HG02759 (cell line): ENCODE data around the gene ASGR2.
"Not testable (repeated sequence)": the region's sequence is repeated elsewhere in the genome, so short reads cannot be mapped to it uniquely, and the experiment has no call there.

Source experiments
- ATAC-seq: cut with Tn5 transposase; IDR thresholded peaks from one replicate; pipeline ENCODE4 v1.9.1; 2021; ENCODE audit warnings: mild to moderate bottlenecking, moderate library complexity; ENCODE audit not compliant: unreplicated experiment

The ASGR2 gene, protein sequence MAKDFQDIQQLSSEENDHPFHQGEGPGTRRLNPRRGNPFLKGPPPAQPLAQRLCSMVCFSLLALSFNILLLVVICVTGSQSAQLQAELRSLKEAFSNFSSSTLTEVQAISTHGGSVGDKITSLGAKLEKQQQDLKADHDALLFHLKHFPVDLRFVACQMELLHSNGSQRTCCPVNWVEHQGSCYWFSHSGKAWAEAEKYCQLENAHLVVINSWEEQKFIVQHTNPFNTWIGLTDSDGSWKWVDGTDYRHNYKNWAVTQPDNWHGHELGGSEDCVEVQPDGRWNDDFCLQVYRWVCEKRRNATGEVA

DNA sequence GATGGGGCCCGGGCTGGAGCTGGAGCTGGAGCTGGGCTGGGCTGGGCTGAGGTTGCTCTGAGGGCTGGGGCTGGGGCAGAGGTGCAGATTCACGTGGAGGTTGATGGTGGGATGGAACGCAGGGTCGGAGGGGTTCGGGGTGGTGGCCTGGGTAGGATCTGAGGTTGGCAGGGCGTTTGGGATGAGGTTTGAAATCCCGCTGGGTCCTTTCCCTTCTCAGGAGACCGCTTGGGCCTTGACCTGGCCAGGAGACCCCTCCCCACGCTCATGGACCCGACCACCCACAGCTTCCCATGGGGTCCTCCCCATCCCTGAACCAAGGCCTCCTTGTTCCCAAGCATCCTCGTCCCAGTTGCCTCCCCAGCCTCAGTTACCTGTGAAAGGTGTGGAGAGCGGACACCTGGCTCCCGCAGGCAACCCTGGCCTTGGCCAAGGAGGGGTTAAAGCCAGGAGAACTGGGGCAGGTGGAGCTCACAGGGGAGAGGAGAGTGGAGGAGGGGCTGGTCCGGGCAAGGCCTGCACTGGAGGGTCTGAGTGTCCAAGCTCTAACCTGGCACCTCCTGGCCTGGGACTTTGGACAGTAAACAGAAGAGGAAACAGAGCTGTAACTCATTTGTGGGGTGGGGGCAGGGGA is at the start of gene ASGR2:
TSS of gene ASGR2 (minus strand) at position 582 of the 634 bp plus-strand sequence. CDS start 582 bp downstream, outside the sequence.
- no peak for ATAC-seq

DNA sequence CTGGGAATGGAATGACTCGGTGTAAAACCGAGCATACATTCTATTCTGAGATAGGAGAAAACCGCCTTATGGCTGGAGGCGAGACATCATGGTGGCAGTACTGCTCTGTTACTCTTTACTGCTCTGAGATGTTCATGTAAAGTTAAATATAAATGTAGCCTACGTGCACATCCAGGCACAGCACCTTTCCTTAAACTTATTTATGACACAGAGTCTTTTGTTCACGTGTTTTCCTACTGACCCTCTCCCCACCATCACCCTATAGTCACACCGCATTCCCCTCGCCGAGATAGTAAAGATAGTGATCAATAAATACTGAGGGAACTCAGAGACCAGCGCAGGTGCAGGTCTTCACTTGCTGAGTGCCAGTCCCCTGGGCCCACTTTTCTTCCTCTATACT is 44.9 kb upstream of the ASGR2 start:
- ATAC-seq: not testable (repeated sequence)

DNA sequence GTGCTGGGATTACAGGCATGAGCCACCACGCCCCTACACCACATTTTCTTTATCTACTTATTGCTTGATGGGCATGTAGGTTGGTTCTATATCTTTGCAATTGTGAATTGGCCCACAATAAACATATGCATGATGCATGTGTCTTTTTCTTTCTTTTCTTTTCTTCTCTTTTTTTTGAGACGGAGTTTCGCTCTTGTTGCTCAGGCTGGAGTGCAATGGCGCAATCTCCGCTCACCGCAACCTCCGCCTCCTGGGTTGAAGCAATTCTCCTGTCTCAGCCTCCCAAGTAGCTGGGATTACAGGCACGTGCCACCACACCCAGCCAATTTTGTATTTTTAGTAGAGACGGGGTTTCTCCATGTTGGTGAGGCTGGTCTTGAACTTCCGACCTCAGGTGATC is 43.8 kb upstream of the ASGR2 start:
- ATAC-seq: not testable (repeated sequence)

DNA sequence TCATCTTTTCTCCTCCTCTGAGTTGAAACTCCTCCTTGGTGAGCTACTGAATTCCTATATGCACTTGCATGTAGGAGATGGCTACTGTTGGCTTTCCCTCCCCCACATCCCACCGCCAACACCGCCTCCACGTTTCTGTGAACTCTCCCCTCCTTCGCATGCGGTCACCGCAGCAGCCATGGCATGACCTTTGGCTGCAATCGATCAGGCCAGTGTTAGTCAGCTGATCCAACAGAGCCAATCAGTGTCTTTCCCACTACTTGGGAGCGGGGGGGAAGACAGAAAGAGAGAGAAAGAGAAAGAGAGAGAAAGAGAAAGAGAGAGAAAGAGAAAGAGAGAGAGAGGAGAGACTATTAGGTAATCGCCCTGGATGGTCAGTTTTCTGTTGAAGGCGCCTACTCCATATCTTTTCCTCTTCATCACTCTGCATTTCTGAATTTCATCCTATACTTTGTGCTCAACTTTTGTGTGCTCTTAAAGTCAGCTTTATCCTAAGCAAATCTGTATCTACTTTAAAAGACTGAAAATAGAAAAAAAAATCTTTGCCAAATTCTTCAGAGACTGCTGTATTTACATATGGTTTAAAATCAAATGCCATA is 41.8 kb upstream of the ASGR2 start:
- ATAC-seq: no peak

DNA sequence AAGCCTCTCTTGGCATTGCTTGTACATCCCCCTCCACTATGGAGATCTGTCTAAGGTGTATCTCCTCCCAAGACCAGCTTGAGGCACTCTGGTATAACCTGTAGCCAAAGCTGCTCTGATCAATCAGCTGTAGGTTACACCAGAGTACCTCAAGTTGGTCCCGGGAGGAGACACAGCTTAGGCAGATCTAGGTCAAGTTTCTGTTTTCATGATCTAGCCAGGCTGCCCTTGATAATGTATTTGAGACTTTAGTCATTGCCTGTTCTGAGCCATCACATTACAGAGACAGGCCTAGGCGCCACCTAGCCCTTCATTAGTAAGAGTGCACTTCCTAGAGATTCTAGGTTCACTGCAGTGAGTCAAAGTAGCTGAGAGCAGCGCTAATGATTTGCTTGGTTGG is 33.1 kb upstream of the ASGR2 start:
- no peak for ATAC-seq

DNA sequence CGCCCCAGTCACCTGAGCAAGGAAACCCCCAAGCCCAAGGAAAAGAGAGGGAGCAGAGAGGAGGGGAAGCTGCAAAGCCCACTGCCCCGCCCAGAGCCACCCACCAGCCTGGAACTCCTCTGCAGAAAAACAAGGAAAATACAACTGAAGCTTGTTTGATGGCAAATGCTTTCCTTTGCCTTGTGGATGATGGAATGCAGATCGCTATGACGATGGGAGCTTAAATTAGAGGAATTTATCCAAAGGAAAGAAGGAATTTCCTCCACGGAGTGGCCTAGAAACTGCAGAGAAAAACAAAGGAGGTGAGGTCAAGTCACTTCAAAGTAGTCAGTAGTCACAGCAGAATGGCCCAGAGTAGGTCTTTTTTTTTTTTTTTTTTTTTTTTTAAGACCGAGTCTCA is 31.5 kb upstream of the ASGR2 start:
- ATAC-seq: no peak

DNA sequence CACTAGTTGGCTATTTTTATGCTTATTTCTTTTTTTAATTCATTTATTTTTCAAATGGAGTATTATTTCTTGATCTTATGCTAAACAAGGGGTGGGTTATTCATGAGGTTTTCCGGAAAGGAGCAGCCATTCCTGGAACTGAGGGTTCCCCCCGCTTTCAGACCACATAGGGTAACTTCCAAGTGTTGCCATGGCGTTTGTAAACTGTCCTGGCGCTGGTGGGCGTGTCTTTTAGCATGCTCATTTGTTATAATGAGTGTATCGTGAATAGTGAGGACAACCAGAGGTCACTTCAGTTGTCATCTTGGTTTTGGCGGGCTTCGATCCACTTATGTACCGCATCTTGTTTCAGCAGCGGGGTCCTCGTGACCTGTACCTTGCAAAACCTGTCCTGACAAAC is 29.6 kb upstream of the ASGR2 start:
- ATAC-seq: no peak

DNA sequence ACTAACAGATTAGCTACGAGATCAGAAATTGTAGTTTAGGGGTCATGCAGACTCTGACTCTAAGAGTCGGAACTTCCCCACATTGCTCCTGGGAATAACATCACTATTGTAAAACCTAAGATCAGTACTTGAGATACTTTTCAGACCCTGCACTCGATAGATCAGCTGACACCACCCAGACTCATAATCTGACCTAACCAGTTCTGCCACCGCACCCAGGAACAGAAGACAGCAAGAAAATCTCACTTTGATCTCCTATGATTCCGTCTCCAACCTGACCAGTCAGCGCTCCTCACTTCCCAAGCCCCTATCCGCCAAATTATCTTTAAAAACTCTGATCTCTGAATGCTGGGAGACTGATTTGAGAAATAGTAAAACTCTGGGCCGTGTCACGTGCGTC is 27.2 kb upstream of the ASGR2 start:
- no peak for ATAC-seq

DNA sequence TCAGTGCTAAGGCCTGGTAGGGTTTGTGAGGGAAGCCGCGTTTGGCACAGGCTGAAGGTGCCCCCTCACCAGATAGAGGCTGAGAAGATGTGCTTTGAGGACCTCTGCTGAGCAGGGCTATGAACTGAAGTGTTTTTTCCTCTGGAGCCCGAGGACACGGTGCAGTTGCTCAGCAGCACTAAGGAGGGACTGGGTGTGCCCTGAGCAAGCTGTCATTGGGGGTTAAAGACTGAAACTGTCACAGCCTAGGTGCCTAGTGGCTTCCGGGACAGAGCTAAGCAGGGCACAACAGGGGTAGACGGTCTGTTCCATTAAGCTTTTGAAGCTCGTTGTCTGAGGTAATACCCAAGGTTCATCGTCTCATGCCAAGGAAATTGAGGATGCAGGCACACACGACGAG is 24.8 kb upstream of the ASGR2 start:
- ATAC-seq: no peak

DNA sequence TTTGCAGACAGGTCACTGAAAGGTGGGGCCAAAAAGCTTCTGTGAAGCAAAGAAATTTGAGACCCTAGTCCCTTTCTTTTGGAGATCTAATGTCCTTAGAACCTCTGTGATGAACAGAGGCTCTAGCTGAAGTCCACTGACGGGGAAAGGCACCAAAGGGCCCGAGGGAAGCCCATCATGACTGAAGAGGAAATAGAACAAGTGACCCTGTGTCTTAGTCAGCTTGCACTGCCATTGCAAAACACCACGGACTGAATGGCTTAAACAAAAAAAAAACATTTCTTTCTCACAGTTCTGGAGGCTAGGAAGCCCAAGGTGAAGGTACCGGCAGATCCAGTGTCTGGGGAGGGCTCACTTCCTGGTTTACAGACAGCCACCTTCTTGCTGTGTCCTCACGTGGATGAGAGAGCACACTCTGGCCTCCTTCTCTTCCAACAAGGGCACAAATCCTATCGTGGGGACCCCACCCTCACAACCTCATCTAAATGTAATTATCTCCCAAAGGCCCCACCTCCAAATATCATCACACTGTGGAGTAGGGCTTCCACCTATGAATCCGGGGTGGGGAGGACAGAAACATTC is 24.3 kb upstream of the ASGR2 start:
- ATAC-seq: no peak

DNA sequence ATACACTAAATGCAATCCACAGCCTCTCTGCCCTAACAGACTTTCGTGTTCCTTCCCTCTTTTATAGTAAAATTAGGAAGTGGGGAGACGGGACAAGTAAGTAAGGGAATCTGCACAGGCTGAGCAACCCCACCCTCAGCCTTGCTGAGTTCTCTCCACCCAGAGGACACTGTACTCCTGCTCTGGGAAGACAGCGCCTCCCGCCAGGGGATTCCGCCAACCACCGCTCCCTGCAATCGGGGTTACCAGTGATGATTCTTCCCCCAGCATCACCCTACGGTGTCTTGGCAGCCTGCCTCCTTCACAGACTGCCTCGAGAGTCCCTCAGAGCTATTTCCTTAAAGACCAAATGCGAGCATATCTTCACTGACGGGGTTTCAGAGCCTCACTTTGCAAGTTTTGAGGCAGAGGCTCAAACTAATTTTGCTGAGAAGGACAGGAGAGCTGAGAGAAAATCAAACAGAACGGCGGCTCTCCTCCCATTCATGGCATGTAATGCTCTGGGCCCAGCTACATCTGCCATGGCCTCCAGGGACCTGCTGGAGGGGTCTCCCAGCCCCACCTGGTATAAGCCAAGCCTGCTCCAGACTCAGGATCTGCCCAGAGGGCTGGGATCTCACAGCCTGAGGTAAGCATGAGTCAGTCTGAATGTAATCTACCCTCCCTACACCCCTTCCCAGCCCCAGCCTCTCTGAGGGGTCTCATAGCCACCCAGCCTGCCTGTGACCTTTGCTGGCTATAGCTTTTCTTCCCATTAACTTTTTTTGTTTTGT is 22.7 kb upstream of the ASGR2 start:
- ATAC-seq: no peak

DNA sequence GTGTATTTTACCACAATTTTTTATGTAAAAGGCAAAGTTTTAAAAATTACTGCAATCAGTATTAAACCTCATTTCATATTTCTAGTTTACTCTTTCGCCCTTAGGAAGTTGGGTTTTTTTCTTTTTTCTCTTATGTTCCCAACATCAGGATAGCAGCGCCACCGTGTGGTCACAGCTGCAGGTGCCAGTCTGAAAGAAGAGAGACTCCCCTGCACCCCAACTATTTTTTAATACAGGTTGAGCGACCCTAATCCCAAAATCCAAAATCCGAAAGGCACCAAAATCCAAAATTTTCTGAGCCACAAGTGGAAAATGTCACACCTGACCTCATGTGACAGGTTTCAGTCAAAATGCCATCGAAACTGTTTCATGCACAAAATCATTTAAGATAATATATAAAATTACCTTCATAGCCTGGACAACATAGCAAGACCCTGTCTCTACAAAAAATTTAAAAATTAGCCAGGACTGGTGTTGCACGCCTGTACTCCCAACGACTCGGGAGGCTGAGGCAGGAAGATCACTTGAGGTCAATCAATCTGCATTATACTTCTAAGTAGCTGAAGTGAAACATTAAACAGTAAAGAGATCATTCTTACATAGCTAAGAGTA is 21.8 kb upstream of the ASGR2 start:
- no peak for ATAC-seq

DNA sequence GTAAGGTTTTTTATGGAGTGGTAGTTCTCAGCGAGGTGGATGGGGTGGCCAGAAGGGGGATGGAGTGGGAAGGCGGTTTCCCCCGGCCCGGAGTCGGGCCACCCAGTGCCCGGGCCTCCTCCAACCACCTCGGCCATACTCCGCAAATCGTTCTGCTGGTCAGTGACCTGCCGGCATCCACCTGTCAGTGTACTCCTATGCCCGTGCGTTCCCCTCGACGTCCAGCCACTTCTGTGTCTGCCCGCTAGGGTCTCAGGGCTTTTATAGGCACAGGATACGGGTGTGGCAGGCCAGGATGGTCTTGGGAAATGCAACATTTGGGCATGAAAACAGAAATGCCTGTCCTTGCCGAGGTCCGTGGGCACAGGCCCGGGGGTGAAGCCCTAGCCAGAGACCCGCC is 19.3 kb upstream of the ASGR2 start:
- ATAC-seq: no peak

DNA sequence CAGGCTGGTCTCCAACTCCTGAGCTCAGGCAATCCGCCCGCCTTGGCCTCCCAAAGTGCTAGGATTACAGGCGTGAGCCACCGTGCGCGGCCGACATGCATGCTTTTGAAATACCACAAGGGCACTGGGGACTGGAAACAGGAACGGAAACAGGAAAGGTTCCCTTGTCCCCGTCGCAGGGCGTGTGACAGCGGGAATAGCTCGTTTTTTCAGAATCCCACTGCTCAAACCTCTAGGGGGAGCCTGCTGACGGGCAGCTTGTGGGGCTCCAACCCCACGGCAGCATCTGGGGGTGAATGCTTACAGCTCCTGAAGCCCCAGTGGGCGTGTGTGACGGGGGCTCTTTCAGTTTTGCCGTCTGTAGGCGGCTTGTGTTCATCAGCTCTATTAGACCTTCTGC is 18.8 kb upstream of the ASGR2 start:
- no peak for ATAC-seq

DNA sequence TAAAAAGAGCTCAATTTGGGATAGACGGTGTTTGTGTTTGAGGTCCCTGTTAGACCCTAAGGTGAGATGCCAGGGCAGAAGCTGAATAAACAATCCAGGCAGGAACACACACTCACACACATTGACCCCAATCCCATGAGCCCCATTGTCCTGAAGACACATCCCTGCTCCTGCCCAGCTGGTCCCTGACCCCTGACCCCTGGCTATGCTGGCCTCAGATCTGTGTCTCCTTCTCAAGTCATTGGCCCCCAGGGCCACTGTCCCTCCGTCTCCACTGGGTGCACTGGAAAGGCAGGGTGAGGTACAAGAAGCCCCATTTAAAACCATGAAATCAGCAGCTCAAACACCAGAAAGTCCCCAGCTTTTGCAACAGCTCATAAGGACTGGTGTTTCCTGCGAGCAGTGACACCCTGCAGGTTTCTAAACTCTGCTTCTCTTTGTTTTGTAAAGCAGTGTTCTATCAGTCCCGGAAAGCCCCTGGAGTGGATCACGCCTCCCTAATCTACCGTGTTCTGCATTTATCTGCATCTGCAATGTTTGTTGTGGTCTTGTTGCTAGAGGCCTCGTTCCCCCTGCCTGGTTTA is 18.0 kb upstream of the ASGR2 start:
- peak; percentile 67 for ATAC-seq

DNA sequence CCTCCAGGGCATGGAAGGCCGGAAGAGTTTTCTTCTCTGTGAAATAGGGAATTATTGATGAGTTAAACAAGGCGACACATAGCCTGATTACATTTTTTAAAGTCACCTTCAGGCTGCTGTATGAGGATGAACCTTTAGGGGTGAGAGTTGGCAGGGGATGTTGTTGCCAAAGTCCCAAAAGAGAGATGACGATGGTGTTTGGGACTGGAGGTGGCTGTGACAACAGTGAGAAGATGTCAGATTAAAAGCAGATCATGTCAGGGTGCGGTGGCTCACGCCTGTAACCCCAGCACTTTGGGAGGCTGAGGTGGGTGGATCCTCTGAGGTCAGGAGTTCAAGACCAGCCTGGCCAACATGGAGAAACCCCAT is 16.8 kb upstream of the ASGR2 start:
- ATAC-seq: no peak

DNA sequence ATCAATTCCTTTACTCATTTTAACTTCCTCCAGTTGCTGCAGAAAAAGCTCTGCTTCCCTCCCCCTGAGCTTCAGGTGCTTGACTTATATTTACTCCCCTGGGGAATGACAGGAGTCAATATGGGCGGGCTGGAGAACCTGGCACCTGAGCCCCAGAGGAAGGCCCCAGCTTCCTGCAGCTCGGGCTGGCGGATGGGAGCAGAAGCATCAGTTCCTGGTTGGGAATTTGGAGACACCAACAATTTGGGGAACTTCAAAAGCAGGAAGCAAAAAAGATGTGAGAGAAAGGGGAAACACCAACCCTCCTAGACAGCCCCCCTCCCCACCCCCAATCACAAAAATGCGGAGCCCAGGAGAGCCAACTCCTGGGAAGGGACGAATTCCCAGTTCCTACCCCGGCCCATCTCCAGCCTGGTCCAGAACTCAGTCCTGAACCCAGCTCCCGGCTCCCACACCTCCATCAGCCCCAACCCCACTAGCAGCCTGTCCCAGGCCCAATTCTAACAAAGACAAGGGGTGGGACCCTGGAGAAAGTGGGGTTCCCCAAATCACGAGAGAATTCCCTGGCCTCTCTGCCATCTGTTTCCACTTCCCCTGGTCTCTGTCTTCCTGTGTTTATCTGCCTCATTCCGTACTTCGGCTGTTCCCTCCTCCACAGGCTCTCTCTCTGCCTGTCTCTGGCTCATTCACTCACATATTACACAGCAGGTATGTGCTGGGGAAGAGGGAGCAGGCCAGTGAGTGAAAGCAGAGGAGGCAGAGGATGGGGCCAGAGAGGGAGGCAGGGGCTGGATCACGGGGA is 16.2 kb upstream of the ASGR2 start:
- no peak for ATAC-seq

DNA sequence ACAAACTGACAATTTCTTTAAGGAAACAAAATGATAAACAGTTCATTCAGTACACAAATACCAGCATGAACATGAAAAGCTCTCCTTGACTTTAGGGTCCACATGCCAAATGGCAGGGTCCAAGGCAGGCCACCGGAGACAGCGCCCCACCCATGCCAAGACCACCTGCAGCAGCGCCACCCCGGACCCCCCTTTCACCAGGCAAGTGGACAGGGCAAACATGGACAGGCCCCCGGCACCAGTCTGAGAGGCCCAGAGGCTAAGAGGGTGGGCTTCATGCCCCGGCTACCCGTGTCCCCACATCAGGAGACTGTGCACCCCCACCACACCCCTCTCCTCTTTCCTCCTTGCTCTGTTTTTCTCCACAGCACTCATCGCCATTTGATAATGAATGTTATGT is 14.7 kb upstream of the ASGR2 start:
- ATAC-seq: no peak

DNA sequence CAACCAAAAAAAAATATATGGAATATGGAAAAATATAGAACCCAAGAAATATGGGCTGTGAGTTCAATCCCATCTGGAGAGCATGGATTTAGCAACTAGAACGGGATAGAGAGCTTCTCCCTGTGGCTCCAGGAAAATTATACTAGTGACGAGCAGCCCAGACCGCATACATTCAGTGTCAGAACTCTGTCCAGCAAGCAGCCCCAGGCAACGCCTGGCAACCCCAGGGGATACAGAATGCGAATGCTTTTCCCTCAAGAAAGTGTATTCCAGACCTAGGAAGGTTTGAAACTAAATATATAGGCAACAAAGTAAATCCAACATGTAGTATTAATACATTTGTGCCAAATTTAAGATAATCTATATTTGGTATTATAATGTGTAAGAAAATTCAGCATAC is 13.5 kb upstream of the ASGR2 start:
- no peak for ATAC-seq

DNA sequence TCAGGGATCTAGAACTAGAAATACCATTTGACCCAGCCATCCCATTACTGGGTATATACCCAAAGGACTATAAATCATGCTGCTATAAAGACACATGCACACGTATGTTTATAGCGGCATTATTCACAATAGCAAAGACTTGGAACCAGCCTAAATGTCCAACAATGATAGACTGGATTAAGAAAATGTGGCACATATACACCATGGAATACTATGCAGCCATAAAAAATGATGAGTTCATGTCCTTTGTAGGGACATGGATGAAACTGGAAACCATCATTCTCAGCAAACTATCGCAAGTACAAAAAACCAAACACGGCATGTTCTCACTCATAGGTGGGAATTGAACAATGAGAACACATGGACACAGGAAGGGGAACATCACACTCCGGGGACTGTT is 12.9 kb upstream of the ASGR2 start:
- ATAC-seq: not testable (repeated sequence)
